GM12872 (cell line): ENCODE measurements around the gene RCVRN.

Source experiments
- TF ChIP-seq, protein P1 (sequence below): IDR thresholded peaks from 3 replicates; pipeline ENCODE4 v1.5.1; 2011; ENCODE audit warnings: low read depth, mild to moderate bottlenecking, low read length, moderate library complexity; ENCODE audit not compliant: insufficient read depth

The RCVRN gene

DNA sequence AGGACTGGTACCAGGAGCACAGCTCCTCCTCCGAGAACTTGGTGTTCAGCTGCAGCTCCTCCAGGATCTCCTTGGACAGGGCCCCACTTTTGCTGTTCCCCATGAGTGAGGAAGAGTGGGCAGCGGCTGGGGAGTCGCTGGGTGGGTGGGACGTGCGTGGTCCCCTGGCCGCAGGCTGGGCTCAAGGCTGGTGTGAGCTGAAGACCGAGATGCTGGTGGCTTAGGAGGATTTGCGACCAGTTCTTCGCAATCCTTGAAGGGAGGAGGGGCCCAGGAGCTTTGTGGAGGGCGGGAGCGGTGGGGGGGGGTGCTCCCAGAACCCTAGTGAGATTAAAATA, at the start of gene RCVRN:
Gene RCVRN, minus strand, starts transcription at position 194 of the 338 bp plus-strand sequence. Its CDS starts 91 bp downstream, at position 103.
- TF ChIP-seq, protein P1, sequence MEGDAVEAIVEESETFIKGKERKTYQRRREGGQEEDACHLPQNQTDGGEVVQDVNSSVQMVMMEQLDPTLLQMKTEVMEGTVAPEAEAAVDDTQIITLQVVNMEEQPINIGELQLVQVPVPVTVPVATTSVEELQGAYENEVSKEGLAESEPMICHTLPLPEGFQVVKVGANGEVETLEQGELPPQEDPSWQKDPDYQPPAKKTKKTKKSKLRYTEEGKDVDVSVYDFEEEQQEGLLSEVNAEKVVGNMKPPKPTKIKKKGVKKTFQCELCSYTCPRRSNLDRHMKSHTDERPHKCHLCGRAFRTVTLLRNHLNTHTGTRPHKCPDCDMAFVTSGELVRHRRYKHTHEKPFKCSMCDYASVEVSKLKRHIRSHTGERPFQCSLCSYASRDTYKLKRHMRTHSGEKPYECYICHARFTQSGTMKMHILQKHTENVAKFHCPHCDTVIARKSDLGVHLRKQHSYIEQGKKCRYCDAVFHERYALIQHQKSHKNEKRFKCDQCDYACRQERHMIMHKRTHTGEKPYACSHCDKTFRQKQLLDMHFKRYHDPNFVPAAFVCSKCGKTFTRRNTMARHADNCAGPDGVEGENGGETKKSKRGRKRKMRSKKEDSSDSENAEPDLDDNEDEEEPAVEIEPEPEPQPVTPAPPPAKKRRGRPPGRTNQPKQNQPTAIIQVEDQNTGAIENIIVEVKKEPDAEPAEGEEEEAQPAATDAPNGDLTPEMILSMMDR, result no peak

DNA sequence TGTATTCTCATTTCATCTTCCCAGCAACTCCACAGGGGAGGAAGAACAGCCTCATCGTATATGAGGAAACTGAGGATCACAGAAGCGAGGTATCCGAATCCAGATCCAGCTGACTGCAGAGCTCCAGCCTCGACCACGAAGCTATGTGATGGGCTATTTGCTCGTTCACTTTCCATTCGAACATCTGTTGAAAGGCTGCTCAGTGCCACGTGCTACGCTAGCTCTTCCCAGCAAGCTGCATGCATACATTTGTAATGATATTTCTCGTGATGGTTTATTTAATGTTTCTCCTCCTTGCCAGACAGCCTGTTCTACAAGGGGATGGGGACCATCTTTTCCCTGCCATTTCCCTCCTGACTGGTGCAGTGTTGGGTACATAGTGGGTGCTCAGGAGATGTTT, 48.4 kb upstream of the RCVRN start:
- TF ChIP-seq, protein P1, result no peak

DNA sequence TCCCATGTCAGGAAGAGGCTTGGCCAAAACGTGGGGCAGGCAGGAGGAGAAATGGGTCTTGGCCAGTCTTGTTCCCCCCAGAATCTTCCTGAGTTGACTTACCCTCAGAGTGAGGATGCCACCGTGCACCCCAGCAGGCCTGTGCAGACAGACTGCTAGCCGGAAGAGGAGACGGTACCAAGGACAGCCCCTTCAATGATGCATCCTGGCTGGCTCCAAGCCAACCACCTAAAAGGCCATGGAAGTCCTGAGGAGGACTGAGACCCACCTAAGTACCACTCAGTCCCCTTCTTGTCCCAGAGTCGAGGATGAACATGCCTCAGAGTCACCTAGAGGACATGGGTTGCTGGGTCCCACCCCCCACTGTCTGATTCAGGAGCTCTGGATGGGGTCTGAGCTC, 46.7 kb upstream of the RCVRN start:
- TF ChIP-seq, protein P1, result no peak

DNA sequence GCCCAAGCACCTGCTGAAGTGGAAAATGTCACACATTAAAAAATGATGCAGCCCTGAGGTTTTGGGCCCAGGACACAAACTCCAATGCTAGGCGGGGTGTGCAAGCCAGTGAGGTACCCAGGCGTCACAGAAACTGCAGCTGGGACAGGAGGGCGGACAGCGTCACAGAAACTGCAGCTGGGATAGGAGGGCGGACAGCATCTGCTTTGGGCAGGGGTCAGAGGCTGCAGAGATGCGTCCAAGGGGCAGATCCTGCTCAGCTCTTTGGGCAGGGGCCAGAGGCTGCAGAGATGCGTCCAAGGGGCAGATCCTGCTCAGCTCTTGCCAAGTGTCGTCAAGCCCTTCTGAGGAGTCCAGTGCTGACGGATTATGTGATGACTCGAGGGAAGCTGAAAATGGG, 43.9 kb upstream of the RCVRN start:
- TF ChIP-seq, protein P1, result no peak

DNA sequence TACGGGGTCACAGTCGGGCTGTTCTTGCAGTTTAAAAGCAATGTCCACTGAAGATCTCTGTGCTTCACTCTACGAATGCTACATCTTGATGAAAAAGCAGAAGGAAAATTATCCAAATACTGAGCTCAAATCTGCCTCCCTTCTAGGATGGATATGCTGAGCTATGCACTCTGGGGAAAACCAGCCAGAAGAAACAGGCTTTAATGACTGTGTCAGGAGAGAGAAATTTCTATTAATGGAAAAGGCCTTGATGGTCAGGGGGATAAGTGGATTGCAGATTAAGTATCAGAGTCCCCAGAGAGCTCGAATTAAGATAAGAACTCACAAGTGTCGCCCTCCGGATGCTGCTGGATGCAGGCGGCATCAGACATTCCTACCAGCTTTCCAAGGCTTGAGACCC, 39.6 kb upstream of the RCVRN start:
- TF ChIP-seq, protein P1, result no peak

DNA sequence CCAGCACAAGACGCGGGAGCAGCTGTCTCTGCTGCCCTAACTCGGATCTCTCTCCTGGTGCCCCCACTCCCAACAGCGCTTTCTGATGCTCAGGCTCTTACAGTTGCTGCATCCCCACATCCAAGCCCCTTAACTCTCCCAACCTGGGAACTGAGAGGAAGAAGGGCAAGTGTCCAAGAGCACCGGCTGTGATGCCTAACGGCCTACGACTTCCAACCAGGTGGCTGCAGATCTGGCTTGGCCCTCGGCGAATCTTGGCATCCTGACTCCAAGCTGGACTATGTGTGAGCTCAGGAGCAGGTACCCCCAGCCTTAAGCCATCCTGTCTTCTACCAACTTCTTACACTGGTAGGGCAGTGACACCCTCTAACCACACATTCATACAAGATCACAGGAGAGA, 38.3 kb upstream of the RCVRN start:
- TF ChIP-seq, protein P1, result no peak

DNA sequence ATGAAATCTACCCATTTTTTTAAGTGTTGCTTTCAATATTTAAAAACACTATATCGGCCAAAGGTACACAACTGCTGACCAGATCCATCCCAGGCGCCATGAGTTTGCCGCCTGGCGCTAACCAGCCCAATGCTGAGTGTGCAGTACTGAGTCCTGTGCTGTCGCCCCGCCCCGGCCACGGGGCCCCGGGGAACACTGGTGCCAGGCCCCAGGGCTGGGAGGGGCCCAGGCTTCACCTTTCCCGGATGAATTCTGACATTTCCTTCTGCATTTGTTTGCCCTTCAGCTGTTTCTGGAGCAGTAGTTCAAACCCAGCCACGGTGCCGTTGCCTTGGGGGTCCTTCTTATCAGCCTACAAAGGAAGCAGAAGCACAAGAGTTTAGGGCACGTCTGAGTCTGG, 37.8 kb upstream of the RCVRN start:
- TF ChIP-seq, protein P1, result no peak

DNA sequence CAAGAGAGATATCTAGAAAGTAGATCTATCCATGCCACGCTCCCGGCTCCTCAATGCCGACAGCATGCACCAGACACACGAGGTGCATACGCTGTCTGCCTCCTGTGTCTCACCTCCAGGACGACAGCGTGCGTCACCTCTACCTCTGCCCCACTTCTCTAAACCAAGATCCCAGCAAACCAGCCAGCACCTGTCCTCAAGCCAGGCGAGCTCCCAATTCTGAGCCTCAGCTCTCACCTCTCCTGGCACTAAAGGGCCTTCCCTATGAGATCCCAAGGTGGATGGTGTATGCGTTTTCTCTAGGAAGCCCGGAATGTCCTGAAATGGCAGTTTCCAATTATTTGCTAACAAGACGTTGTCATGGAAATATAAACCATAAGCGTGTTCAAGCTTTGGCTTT, 36.2 kb upstream of the RCVRN start:
- TF ChIP-seq, protein P1, result no peak
